ENCODE results near the gene GNPAT. TPM values are rescaled to one million over a fixed set of nuclear protein-coding genes. Genes with fewer than 3 reads are reported as not detected.

Gene GNPAT
- polyA plus RNA-seq, 3 donors from 2014 or later, result 24.4 to 35.3 (median 33.6) TPM

DNA sequence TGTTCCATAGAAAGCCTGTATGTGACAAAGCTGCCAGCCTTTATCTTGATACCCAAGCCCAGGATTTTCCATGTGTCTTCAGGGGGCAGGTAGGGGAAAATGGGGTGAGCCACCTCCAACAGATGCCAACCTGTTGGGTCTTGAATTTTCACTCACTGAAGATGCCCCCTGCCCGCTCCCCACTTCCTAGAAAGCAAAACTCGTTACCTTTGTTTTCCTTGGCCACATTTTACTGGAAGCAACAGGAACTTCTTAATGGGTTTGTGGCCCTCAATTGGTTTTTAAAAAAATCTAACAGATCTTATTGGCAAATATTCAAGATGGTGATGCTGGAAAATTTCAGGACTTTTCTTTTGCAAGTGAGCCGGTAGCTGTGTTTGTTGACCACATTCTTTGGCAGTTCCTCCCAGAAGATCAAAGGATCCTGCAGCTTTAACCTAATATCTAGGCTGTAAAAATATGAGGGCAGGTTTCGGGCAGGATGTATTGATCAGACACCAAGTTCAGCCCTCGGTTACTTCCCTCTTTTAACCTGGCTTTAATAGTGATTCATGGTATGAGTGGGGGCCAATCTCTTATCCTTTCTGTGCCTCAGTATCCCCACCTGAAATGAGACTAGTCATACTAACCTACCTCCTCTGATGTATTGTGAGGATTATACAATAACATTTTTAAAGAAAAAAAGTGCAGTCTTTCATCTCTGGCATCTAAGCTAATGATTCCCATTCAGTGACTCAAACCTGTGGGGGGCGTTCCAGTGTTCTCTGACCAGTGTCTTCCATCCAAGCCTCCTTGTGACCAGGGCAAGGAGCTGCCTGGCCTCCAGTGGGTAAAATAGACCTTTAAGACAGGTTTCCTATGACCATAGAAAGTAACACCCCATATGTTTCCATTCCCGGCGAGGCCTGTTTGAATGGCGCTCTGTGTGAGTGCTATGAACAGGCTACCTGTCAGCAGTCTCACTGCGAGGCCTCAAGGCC is 21.3 kb upstream of the GNPAT start:
- Mint-ChIP-seq H3K27ac (peak overlapping the region in 1 of 6 donors; percentile 60), H3K36me3 (peaks cover 4 to 12% (median 7%) of the 10 kb centered on the region in 3 donors), H3K27me3 (ENCODE audit: low read depth in 3 of 3) (peaks cover 0 to 3% (median 0%) of the 10 kb centered on the region in 3 donors)

GRCh38 chr1:231220801-231221200 is 20.2 kb upstream of the GNPAT start:
- no peak for DNase-seq
- H3K4me3 Mint-ChIP-seq, result no peak overlapping the region
- peaks cover 0 to 2% (median 0%) of the 10 kb centered on the region in 6 donors for H3K9me3 Mint-ChIP-seq
- peaks cover 10 to 19% (median 14%) of the 10 kb centered on the region in 3 donors for H3K36me3 Mint-ChIP-seq
- H3K4me1 Mint-ChIP-seq, result no peaks in the 10 kb centered on the region
- no peak overlapping the region for H3K27ac Mint-ChIP-seq
- peaks cover 0 to 3% (median 0%) of the 10 kb centered on the region in 3 donors for H3K27me3 Mint-ChIP-seq (ENCODE audit: low read depth in 3 of 3)

More for the DNA sequence above, 21.3 kb upstream of the GNPAT start:
- Mint-ChIP-seq H3K9me3 (peaks cover 0 to 2% (median 0%) of the 10 kb centered on the region in 6 donors), H3K4me1 (no peaks in the 10 kb centered on the region), H3K4me3 (no peak overlapping the region)
- DNase-seq, result no peak

- peaks cover 26 to 37% (median 34%) of the 10 kb centered on the region in 3 donors for H3K36me3 Mint-ChIP-seq
- H3K9me3 Mint-ChIP-seq, result no peaks in the 10 kb centered on the region
- peaks cover 11 to 15% of the 10 kb centered on the region in 2 donors for H3K4me1 Mint-ChIP-seq
- peak overlapping the region in 1 of 6 donors; percentile 35 for H3K27ac Mint-ChIP-seq
- H3K4me3 Mint-ChIP-seq, result no peak overlapping the region
- H3K27me3 Mint-ChIP-seq (ENCODE audit: low read depth in 3 of 3), result peaks cover 0 to 3% (median 0%) of the 10 kb centered on the region in 3 donors
- no peak for DNase-seq
These were observed 14.9 kb upstream of the GNPAT start for GRCh38 chr1:231226156-231226555.

DNA sequence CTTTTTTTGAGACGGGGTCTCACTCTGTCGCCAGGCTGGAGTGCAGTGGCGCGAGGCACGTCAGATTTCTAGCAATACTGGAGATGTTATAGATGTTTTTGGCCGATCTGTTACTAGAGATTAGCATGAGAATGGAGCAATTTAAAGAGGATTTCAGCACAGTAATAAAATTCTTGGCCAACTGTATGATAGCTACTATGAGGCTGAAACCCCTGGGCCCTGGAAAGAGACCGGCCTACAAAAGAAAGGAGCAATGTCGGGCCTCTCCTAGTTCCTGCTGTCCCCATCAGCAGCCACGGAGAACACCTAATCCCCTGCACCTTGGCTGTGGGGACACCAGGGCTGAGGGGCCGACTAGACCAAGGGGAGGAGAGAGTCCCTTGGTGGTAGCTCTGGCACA is 9.5 kb upstream of the GNPAT start:
- no peak overlapping the region for H3K4me3 Mint-ChIP-seq
- H3K4me1 Mint-ChIP-seq, result peaks cover 32 to 46% of the 10 kb centered on the region in 2 donors
- peak overlapping the region in 1 of 6 donors; percentile 30 for H3K27ac Mint-ChIP-seq
- H3K27me3 Mint-ChIP-seq (ENCODE audit: low read depth in 3 of 3), result peaks cover 0 to 3% (median 0%) of the 10 kb centered on the region in 3 donors
- H3K36me3 Mint-ChIP-seq, result peaks cover 12 to 26% (median 20%) of the 10 kb centered on the region in 3 donors
- no peak for DNase-seq
- H3K9me3 Mint-ChIP-seq, result no peaks in the 10 kb centered on the region

- Mint-ChIP-seq H3K4me3 (no peak overlapping the region), H3K4me1 (peaks cover 36 to 58% of the 10 kb centered on the region in 2 donors), H3K27me3 (ENCODE audit: low read depth in 3 of 3) (peaks cover 0 to 3% (median 0%) of the 10 kb centered on the region in 3 donors), H3K9me3 (no peaks in the 10 kb centered on the region), H3K36me3 (peaks cover 11 to 26% (median 20%) of the 10 kb centered on the region in 3 donors), H3K27ac (no peak overlapping the region)
- no peak for DNase-seq
These were observed 7.9 kb upstream of the GNPAT start for GRCh38 chr1:231232870-231233734.

- Mint-ChIP-seq H3K9me3 (no peaks in the 10 kb centered on the region), H3K4me1 (peaks cover 38 to 64% of the 10 kb centered on the region in 2 donors), H3K27me3 (ENCODE audit: low read depth in 3 of 3) (peaks cover 0 to 3% (median 0%) of the 10 kb centered on the region in 3 donors), H3K4me3 (no peak overlapping the region), H3K27ac (no peak overlapping the region), H3K36me3 (peaks cover 10 to 31% (median 25%) of the 10 kb centered on the region in 3 donors)
- no peak for DNase-seq
These were observed 7.1 kb upstream of the GNPAT start for GRCh38 chr1:231233735-231234417.

GRCh38 chr1:231234506-231234905 is 6.5 kb upstream of the GNPAT start:
- DNase-seq, result no peak
- Mint-ChIP-seq H3K4me3 (no peak overlapping the region), H3K36me3 (peaks cover 10 to 34% (median 27%) of the 10 kb centered on the region in 3 donors), H3K4me1 (peaks cover 37 to 70% of the 10 kb centered on the region in 2 donors), H3K9me3 (no peaks in the 10 kb centered on the region), H3K27me3 (ENCODE audit: low read depth in 3 of 3) (peaks cover 0 to 5% (median 0%) of the 10 kb centered on the region in 3 donors), H3K27ac (peak overlapping the region in 1 of 6 donors; percentile 13)

DNA sequence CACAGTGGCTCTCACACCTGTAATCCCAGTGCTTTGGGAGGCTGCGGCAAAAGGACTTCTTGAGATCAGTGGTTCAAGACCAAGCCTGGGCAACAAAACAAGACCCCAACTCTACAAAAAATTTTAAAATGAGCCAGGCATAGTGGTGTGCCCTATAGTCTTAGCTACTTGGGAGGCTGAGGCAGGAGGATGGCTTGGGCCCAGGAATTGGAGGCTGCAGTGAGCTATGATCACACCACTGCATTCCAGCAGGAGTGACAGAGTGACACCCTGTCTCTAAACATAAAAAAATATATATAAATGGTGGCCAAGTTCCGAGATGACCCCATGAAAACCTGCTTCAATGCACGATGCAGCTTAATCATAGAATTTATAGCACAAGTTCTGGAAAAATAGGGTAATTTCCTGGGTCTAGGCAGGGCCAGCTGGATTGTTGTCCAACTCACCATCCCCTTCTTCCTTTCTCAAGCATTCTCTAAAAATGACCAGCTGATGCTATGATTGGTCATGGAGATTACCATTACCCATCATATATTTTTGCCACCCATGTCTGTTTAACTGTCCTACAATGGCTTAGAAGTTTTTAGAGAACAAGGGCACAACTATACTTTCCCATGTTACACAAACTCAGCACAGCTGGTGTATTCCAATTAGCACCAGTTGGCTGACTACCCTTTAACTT is 5.3 kb upstream of the GNPAT start:
- Mint-ChIP-seq H3K27ac (peak overlapping the region in 1 of 6 donors; percentile 4), H3K4me3 (no peak overlapping the region), H3K9me3 (no peaks in the 10 kb centered on the region), H3K27me3 (ENCODE audit: low read depth in 3 of 3) (peaks cover 3 to 5% (median 4%) of the 10 kb centered on the region in 3 donors), H3K4me1 (peaks cover 44 to 71% of the 10 kb centered on the region in 2 donors), H3K36me3 (peaks cover 10 to 34% (median 27%) of the 10 kb centered on the region in 3 donors)
- DNase-seq, result no peak

DNA sequence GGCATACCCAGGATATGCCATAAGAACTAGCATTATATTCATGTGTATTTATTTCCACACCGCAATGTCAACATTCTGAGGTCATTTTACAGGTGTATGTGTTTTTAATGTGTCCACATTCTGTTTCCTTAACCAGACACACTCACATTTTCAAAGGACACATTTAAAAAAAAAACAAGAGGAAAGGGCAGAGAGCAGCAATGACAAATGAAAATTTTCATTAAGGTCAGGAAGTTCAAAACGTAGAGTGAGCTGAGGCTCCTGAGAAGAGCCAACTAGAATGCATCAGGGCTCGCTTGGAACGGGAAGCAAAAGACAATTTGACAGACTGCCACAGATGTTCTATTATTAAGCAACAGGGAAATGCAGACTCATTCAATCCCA is 4.8 kb upstream of the GNPAT start:
- Mint-ChIP-seq H3K27me3 (ENCODE audit: low read depth in 3 of 3) (peaks cover 8 to 10% (median 9%) of the 10 kb centered on the region in 3 donors), H3K4me1 (peaks cover 45 to 69% of the 10 kb centered on the region in 2 donors), H3K36me3 (peaks cover 10 to 30% (median 23%) of the 10 kb centered on the region in 3 donors), H3K27ac (peak overlapping the region in 1 of 6 donors; percentile 4), H3K9me3 (no peaks in the 10 kb centered on the region), H3K4me3 (peak overlapping the region in 1 of 5 donors; percentile 1)
- DNase-seq, result no peak

DNA sequence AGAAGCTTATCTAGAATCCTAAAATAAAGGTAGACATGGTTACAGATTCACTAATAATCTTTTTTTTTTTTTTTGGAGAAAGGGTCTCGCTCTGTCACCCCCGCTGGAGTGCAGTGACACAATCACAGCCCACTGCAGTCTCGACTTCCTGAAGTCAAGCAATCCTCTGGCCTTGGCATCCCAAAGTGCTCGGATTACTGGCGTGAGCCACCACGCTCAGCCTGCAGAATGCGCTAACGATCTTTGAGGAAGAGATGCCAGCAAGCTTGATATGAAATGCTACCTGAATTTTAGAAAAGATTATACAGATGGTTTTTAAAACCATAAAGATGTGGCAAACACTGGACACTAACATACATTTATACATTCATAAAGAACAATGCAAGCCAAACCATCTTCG is 4.1 kb upstream of the GNPAT start:
- DNase-seq, result no peak
- no peaks in the 10 kb centered on the region for H3K9me3 Mint-ChIP-seq
- peaks cover 10 to 29% (median 23%) of the 10 kb centered on the region in 3 donors for H3K36me3 Mint-ChIP-seq
- peaks cover 52 to 72% of the 10 kb centered on the region in 2 donors for H3K4me1 Mint-ChIP-seq
- H3K27me3 Mint-ChIP-seq (ENCODE audit: low read depth in 3 of 3), result peaks cover 10 to 16% (median 13%) of the 10 kb centered on the region in 3 donors
- no peak overlapping the region for H3K4me3 Mint-ChIP-seq
- H3K27ac Mint-ChIP-seq, result no peak overlapping the region

DNA sequence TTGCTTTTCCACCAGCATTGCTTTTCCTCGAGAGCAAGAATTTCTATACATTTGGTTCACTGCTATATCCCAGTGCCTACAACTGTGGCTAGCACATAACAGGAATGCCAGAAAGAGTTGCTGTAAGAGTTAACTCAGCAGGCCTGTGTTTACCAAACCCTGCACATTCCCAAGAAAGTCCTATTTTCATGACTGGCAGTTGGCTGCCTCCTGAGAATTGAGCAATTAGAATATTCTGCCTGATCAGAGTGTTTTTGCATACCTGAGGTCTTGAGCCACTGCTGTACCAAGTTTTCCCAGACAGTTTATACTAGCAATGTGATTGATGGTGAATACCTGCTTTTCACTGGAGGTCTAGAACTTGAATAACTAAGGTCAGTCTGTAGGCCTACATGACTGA is 2.7 kb upstream of the GNPAT start:
- Mint-ChIP-seq H3K27me3 (ENCODE audit: low read depth in 3 of 3) (peaks cover 10 to 18% (median 13%) of the 10 kb centered on the region in 3 donors), H3K27ac (peak overlapping the region in 1 of 6 donors; percentile 21), H3K4me1 (peaks cover 57 to 74% of the 10 kb centered on the region in 2 donors), H3K4me3 (peak overlapping the region in 1 of 5 donors; percentile 48), H3K36me3 (peaks cover 10 to 26% (median 19%) of the 10 kb centered on the region in 3 donors), H3K9me3 (no peaks in the 10 kb centered on the region)
- no peak for DNase-seq

DNA sequence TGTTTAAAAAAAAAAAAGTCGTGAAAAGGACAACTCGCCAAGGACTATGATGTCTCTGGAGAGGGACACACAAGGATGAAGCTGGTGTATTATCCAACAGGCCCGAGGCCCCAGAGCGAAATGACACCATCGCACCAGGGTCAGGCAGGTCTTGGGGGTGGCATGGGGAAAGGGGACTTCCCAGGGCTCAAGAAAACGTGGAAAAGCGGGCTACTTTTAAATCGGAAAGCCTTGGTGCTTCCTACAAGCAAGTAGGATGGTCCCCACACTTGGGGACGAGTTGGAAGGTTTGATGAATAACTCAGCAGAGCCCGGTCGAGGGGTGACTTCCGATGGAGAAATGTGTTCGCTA is 505 bp upstream of the GNPAT start:
- no peak for DNase-seq
- peaks cover 60 to 84% of the 10 kb centered on the region in 2 donors for H3K4me1 Mint-ChIP-seq
- H3K4me3 Mint-ChIP-seq, result peak overlapping the region; percentile 95 to 99 (median 97)
- peaks cover 10 to 26% (median 19%) of the 10 kb centered on the region in 3 donors for H3K36me3 Mint-ChIP-seq
- H3K9me3 Mint-ChIP-seq, result no peaks in the 10 kb centered on the region
- H3K27me3 Mint-ChIP-seq (ENCODE audit: low read depth in 3 of 3), result peaks cover 10 to 18% (median 13%) of the 10 kb centered on the region in 3 donors
- peak overlapping the region; percentile 94 to 98 (median 98) for H3K27ac Mint-ChIP-seq

Measured in immature natural killer cell (primary cell).